GM21723 (cell line): ENCODE results near the gene SPATA31A1.
"Not testable (repeated sequence)": the region's sequence is repeated elsewhere in the genome, so short reads cannot be mapped to it uniquely, and the experiment has no call there.

Experiments used
- ATAC-seq: cut with Tn5 transposase; IDR thresholded peaks from one replicate; pipeline ENCODE4 v1.9.1; 2021; ENCODE audit warnings: mild to moderate bottlenecking, moderate library complexity; ENCODE audit not compliant: unreplicated experiment

SPATA31A1 gene

GRCh38 chr9:39355369-39355768, at the start of gene SPATA31A1:
SPATA31A1 (plus strand) TSS chr9:39355669; CDS start chr9:39355731, 62 bp downstream.
- not testable (repeated sequence) for ATAC-seq

GRCh38 chr9:39407261-39408204, 52.1 kb downstream of the SPATA31A1 start:
- not testable (repeated sequence) for ATAC-seq

- not testable (repeated sequence) for ATAC-seq
Observed at GRCh38 chr9:39411254-39411940, 55.9 kb downstream of the SPATA31A1 start.
